Esophagus squamous epithelium (tissue), 5 donors: ENCODE results near the gene IMMP2L. TPM values are rescaled to one million over a fixed set of nuclear protein-coding genes. Genes with fewer than 3 reads are reported as not detected.

Experiments
- DNase-seq: peaks from one replicate; lab custom pipeline; 2025; lab: John Stamatoyannopoulos, UW
- H3K27ac ChIP-seq, 4 donors: fragments of 200-600 bp; sonication (generic); one replicate each; pipeline ENCODE4 v1.5.1; 2016 to 2019; ENCODE audit warnings: mild to moderate bottlenecking in 1 of 4
- H3K27me3 ChIP-seq, 4 donors: fragments of 200-600 bp; sonication (generic); 1 replicate in 3 of 4; 2 replicates in 1 of 4; pipeline versions ENCODE4 v1.5.1 to v1.6.0; 2017 to 2021; ENCODE audit warnings: antibody characterized with exemption in 1 of 4
- H3K36me3 ChIP-seq, 3 donors: fragments of 200-600 bp; sonication (generic); one replicate each; pipeline ENCODE4 v1.5.1; 2016 to 2019
- H3K4me1 ChIP-seq, 3 donors: fragments of 200-600 bp; sonication (generic); one replicate each; pipeline ENCODE4 v1.5.1; 2017 to 2019
- H3K4me3 ChIP-seq, 4 donors: fragments of 200-600 bp; sonication (generic); 1 replicate in 3 of 4; 2 replicates in 1 of 4; pipeline ENCODE4 v1.5.1; 2016 to 2019; ENCODE audit warnings: mild to moderate bottlenecking in 2 of 4, moderate library complexity in 1 of 4
- H3K9me3 ChIP-seq, 3 donors: fragments of 200-600 bp; sonication (generic); one replicate each; pipeline ENCODE4 v1.5.1; 2016 to 2019
- CTCF ChIP-seq, 6 experiments: fragments of 450-650 bp in 4 of 6; fragments of 200-600 bp in 2 of 6; sonication (generic) in 2 of 6; IDR thresholded peaks; one replicate each; pipeline ENCODE4 v1.5.1; 2016 to 2019; ENCODE audit warnings: antibody characterized with exemption in 6 of 6, mild to moderate bottlenecking in 4 of 6, moderate library complexity in 4 of 6
- POLR2A ChIP-seq, 4 donors: fragments of 450-650 bp; IDR thresholded peaks; one replicate each; pipeline ENCODE4 v1.6.1; 2017; ENCODE audit warnings: antibody characterized with exemption in 4 of 4, mild to moderate bottlenecking in 4 of 4, moderate library complexity in 3 of 4
- WGBS, 2 donors: methylation state at CpG; one replicate each; pipeline ENCODE4 v1.1.5; 2018; 5-methylcytosine and 5-hydroxymethylcytosine counted together
- intact Hi-C: fragments of 100-400 bp; cut with DNase I; formaldehyde crosslinking; loops from one replicate; pipeline ENCODE4 v1.15.0; 2022
- total RNA-seq, 4 donors: library from RNA; depleted of rRNA; stranded (reverse); fragments of >200 nt; gene quantifications; one replicate each; pipeline ENCODE4 v1.1.0, GENCODE V29; 2016
- donor health status: DM: yes; HTN: yes; CAD: no.

IMMP2L gene
- total RNA-seq, 4 donors from 2014 or later = 1.6 to 21.7 (median 5.4) TPM

- TF ChIP-seq POLR2A (IDR thresholded peaks at IDR 0.05) (no peak), CTCF (IDR thresholded peaks at IDR 0.05) (no peak)
- Histone ChIP-seq H3K27me3 (no peaks in the 10 kb centered on the region), H3K4me3 (no peak overlapping the region), H3K36me3 (no peaks in the 10 kb centered on the region), H3K4me1 (no peaks in the 10 kb centered on the region), H3K27ac (no peak overlapping the region), H3K9me3 (no peaks in the 10 kb centered on the region)
- DNase-seq = no peak
- WGBS, 2 donors = 97 to 100% methylated on average over 1 of the region's 1 CpG
- intact Hi-C loops = no loop called here
Measured at GRCh38 chr7:111595780-111596179, 33.5 kb upstream of the IMMP2L start.

- H3K27ac ChIP-seq = no peak overlapping the region
- no peaks in the 10 kb centered on the region for H3K36me3 ChIP-seq
- no peak for DNase-seq
- H3K27me3 ChIP-seq = no peaks in the 10 kb centered on the region
- H3K9me3 ChIP-seq = no peaks in the 10 kb centered on the region
- 33 to 53% methylated on average over 2 of the region's 2 CpGs for WGBS, 2 donors
- no peaks in the 10 kb centered on the region for H3K4me1 ChIP-seq
- TF ChIP-seq POLR2A (IDR thresholded peaks at IDR 0.05) (no peak), CTCF (IDR thresholded peaks at IDR 0.05) (no peak)
- H3K4me3 ChIP-seq = no peak overlapping the region
- intact Hi-C loops = no loop called here
Measured at GRCh38 chr7:111594602-111595001, 32.3 kb upstream of the IMMP2L start.

GRCh38 chr7:111593343-111593742 is 31.1 kb upstream of the IMMP2L start:
- Histone ChIP-seq H3K4me1 (no peaks in the 10 kb centered on the region), H3K27ac (no peak overlapping the region), H3K4me3 (no peak overlapping the region), H3K27me3 (no peaks in the 10 kb centered on the region), H3K36me3 (no peaks in the 10 kb centered on the region), H3K9me3 (no peaks in the 10 kb centered on the region)
- intact Hi-C loops = no loop called here
- DNase-seq = no peak
- TF ChIP-seq CTCF (IDR thresholded peaks at IDR 0.05) (no peak), POLR2A (IDR thresholded peaks at IDR 0.05) (no peak)
- 34 to 39% methylated on average over 2 of the region's 2 CpGs for WGBS, 2 donors

- no peaks in the 10 kb centered on the region for H3K36me3 ChIP-seq
- intact Hi-C loops = no loop called here
- DNase-seq = no peak
Measured at GRCh38 chr7:111588065-111588433, 25.8 kb upstream of the IMMP2L start.

GRCh38 chr7:111587410-111588064 is 25.2 kb upstream of the IMMP2L start:
- TF ChIP-seq CTCF (IDR thresholded peaks at IDR 0.05) = no peak
- TF ChIP-seq POLR2A (IDR thresholded peaks at IDR 0.05) = no peak
- no peaks in the 10 kb centered on the region for H3K4me1 ChIP-seq
- H3K9me3 ChIP-seq = no peaks in the 10 kb centered on the region
- DNase-seq = no peak
- H3K4me3 ChIP-seq = no peak overlapping the region
- H3K36me3 ChIP-seq = no peaks in the 10 kb centered on the region
- intact Hi-C loops = no loop called here
- WGBS, 2 donors = 79 to 88% methylated on average over 10 of the region's 10 CpGs
- H3K27ac ChIP-seq = no peak overlapping the region
- H3K27me3 ChIP-seq = no peaks in the 10 kb centered on the region

More at GRCh38 chr7:111588065-111588433, 25.8 kb upstream of the IMMP2L start:
- Histone ChIP-seq H3K4me1 (no peaks in the 10 kb centered on the region), H3K4me3 (no peak overlapping the region), H3K27me3 (no peaks in the 10 kb centered on the region), H3K9me3 (no peaks in the 10 kb centered on the region), H3K27ac (no peak overlapping the region)
- TF ChIP-seq POLR2A (IDR thresholded peaks at IDR 0.05) (no peak), CTCF (IDR thresholded peaks at IDR 0.05) (no peak)
- 67 to 78% methylated on average over 3 of the region's 3 CpGs for WGBS, 2 donors
